ENCODE results near the gene SETD1B.

DNA sequence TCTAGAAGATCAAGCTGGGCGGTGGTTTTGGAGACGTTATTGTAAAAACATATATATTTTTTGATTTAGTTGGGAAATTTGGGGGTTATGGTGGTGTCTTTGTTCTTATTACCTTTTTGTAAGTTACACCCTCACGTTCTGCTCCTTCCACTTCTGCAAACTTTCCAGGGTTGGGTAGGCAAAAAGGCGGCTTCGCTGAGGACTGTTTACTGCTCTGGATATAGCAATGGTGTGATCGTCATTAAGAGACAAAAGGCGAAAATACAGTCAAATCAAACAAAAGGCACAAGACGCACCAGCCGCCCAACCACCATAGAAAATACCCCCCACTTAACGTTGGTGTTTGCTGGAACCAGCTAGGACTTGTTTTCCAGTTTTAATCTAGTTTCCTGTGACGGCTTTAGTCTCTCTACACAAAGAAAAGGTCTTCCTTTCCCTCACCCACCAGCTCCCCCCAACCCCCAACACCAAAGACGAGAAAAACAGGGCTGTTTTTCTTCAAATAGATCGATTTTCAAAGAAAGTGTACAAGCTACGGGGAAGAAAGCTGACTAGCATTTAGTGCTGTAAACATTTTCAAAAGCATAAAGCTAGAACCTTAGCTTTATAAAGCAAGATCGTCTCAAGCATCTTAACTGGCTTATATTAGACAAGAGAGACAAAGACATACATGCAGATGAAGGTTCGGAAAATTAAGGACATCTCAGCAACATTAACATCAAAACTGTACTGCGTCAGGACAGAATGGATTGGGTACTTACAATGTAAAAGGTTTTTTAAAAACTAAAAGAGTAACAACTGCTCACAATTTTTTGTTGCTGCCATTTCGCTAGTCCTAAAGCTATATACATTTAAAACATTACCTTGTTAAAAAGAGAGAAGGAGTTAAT is 2.0 kb upstream of the SETD1B start:
- TF ChIP-seq TAF1 (IDR thresholded peaks at IDR 0.05; ENCODE audit: borderline replicate concordance, low read depth, low read length) (no peak), POLR2A (IDR thresholded peaks at IDR 0.05; ENCODE audit: low read depth, low read length) (no peak; the same call in 1 of the 2 replicates)

Data from GM12892 (cell line).